HUES48 (cell line): Measurements from ENCODE around the gene TCF7L2.

Source experiments
- H3K27ac ChIP-seq: one replicate; pipeline ENCODE4 v1.7.0; 2013; ENCODE audit warnings: low read depth, low read length, inconsistent platforms
- H3K27me3 ChIP-seq: 2 replicates; pipeline ENCODE4 v1.6.1; 2013; ENCODE audit warnings: mild to moderate bottlenecking, low read length; ENCODE audit not compliant: control insufficient read depth, insufficient read depth
- H3K36me3 ChIP-seq: 2 replicates; pipeline ENCODE4 v1.6.1; 2013; ENCODE audit warnings: low read length; ENCODE audit not compliant: control insufficient read depth, insufficient read depth
- H3K4me1 ChIP-seq: 2 replicates; pipeline ENCODE4 v1.6.1; 2013; ENCODE audit warnings: mild to moderate bottlenecking, low read length; ENCODE audit not compliant: control insufficient read depth, insufficient read depth
- H3K4me3 ChIP-seq: 2 replicates; pipeline ENCODE4 v1.5.1; 2013; ENCODE audit warnings: mild to moderate bottlenecking, low read depth, low read length
- H3K9ac ChIP-seq: 2 replicates; pipeline ENCODE4 v1.6.1; 2013; ENCODE audit warnings: mild to moderate bottlenecking, low read depth, low read length, moderate library complexity
- H3K9me3 ChIP-seq: 2 replicates; pipeline ENCODE4 v1.6.1; 2013; ENCODE audit warnings: low read length; ENCODE audit not compliant: control insufficient read depth, insufficient read depth

Gene TCF7L2

DNA sequence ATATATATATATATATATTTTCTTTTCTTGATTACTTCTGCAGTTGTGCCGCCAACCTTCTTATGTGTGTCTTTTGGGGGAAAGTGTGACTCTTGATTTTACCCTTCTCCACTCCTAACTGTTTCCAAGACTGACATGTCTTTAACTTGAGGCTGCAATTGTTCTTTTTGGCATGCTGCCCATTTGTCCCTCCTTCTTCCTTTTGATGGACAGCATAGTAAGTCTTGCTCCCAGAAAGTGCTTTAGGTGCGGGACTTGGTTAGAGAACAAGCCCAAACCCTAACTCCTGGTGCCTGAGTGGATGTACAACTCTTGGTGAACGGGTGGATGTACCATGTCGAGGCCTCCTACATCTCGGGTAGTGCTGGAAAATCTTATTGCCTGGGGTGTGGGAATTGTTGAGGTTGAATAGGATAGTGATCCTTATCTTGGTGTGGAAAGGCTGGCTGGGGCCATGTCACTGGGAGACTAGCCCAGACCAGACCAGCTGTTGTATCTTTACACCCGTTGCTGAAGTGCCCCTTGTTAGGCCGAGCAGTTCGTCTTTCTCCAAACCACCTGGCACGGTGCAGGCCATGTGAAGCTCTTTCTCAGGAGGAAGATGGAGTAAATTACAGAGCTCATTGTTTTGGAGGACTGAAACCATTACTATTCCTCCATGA is 16.3 kb downstream of the TCF7L2 start:
- Histone ChIP-seq H3K36me3 (peaks cover 78% of the 10 kb centered on the region), H3K9ac (no peak overlapping the region), H3K27me3 (no peaks in the 10 kb centered on the region), H3K4me3 (no peak overlapping the region), H3K9me3 (no peaks in the 10 kb centered on the region), H3K27ac (no peak overlapping the region), H3K4me1 (peaks cover 17% of the 10 kb centered on the region)

DNA sequence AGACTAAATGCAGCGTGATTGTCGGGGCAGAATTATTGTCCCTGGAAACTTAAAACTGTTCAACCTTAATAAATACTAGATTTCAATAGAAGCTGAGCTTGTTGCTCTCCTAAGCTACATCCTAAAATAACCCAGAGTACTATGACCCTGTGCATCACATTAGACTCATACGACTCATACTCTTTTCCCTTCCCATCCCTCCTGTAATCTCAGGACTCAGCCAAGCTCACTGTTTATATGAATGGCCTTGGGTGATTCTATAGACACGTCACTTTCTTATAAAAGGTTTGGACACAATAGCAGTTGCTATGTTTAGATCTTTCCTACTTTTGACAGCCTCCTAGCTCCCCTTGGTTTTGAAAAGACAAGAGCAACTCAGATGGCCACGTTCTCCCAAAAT is 17.2 kb downstream of the TCF7L2 start:
- Histone ChIP-seq H3K4me1 (peaks cover 11% of the 10 kb centered on the region), H3K9ac (no peak overlapping the region; the same call in 1 of the 2 replicates), H3K36me3 (peaks cover 75% of the 10 kb centered on the region), H3K4me3 (no peak overlapping the region), H3K27ac (no peak overlapping the region), H3K9me3 (no peaks in the 10 kb centered on the region), H3K27me3 (no peaks in the 10 kb centered on the region)

DNA sequence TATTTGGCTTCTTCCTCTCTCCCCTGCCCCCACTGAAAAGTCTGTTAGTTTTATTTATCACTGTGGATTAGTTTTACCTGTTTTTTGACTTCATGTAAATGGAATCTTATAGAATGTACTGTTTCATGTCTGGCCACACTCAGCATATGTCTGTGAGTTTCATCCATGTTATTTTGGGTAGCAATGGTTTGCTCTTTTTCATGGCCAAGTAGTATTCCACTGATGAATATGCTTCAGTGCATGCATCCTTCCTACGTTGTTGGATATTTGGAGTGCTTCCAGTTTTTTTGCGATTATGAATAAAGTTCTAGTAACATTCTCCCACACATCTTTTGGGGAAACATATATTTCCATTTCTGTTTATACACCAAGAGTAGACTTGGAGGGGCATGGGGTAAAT is 19.1 kb downstream of the TCF7L2 start:
- peaks cover 83% of the 10 kb centered on the region for H3K36me3 ChIP-seq
- no peak overlapping the region for H3K4me3 ChIP-seq
- no peaks in the 10 kb centered on the region for H3K27me3 ChIP-seq
- H3K9ac ChIP-seq: no peak overlapping the region
- no peak overlapping the region for H3K27ac ChIP-seq
- no peaks in the 10 kb centered on the region for H3K4me1 ChIP-seq
- no peaks in the 10 kb centered on the region for H3K9me3 ChIP-seq

DNA sequence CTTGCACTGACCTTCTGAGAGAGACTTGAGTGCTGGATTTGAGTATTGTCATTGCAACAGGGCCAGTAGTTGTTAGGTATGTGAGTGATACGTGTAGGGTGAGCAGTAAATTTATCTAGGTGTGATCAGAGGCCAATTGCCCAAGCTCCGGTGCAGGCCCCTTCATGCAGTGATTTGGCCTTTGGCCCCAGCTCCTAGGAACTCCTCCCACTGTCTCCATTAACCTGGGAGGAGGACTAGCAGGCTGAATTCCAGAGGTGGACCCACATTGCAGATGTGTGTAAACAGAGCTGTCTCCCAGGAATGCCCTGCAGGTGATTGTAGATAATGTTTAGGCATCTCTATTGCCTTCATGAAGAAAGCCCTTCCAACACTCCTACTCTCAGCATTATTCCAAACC is 19.5 kb downstream of the TCF7L2 start:
- H3K9ac ChIP-seq: no peak overlapping the region
- H3K36me3 ChIP-seq: peaks cover 80% of the 10 kb centered on the region
- no peak overlapping the region for H3K4me3 ChIP-seq
- H3K4me1 ChIP-seq: no peaks in the 10 kb centered on the region
- H3K27ac ChIP-seq: no peak overlapping the region
- H3K27me3 ChIP-seq: no peaks in the 10 kb centered on the region
- no peaks in the 10 kb centered on the region for H3K9me3 ChIP-seq

DNA sequence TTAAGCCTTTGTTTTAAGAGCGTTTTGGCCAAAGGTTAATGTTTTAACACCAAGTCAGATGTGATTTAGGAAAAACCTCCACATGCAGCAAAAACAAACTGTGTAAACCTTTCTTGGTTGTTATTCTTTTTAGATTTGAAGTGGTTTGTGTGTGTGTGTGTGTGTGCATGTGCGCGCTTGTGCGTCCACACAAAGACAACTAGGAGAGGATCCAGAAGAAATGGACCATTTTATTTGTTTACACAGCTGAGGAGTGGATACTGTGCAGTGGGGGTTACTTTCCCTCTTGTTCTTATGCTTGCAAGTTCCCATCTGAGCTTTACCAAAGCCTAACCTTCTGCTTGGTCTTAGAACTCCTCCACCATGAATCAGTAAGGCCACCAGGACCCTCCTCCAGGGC is 20.0 kb downstream of the TCF7L2 start:
- H3K4me1 ChIP-seq: no peaks in the 10 kb centered on the region
- H3K4me3 ChIP-seq: no peak overlapping the region
- no peak overlapping the region for H3K27ac ChIP-seq
- H3K27me3 ChIP-seq: no peaks in the 10 kb centered on the region
- no peak overlapping the region for H3K9ac ChIP-seq
- peaks cover 81% of the 10 kb centered on the region for H3K36me3 ChIP-seq
- H3K9me3 ChIP-seq: no peaks in the 10 kb centered on the region

DNA sequence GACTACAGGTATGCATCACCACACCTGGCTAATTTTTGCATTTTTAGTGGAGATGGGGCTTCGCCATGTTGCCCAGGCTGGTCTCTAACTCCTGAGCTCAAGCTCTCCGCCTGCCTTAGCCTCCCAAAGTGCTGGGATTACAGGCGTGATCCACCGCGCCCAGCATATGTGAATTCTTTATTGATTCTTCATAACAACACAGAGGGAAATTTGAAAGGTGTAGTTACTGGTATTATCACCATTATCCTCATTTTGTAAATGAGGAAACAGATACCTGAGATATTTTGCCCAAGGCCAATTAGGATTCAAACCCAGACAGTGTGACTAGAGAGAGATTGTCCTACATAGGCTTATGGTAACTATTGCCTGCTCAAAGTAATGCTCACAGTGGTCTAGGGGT is 22.6 kb downstream of the TCF7L2 start:
- H3K27me3 ChIP-seq: no peaks in the 10 kb centered on the region
- H3K9ac ChIP-seq: no peak overlapping the region
- no peak overlapping the region for H3K4me3 ChIP-seq
- H3K36me3 ChIP-seq: peaks cover 82% of the 10 kb centered on the region
- H3K27ac ChIP-seq: no peak overlapping the region
- H3K4me1 ChIP-seq: peaks cover 5% of the 10 kb centered on the region; the same call in 1 of the 2 replicates
- no peaks in the 10 kb centered on the region for H3K9me3 ChIP-seq

DNA sequence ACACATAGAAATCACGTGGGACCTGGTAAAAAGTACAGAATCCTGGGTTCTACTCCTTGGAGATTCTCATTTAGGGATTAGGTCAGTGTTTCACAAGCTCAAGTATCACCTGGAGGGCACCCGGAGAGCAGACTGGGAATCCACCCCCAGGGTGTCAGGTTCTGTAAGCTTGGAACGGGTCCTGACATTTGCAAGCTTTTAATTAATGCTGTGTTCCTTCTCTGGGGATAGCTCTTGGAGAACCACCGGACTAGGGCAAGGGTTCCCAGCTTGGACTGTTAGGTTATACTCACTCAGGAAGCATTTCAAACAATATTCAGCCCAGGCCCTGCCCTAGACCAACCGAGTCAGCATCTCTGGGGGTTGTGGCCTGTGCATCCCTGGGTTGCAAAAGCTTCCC is 23.0 kb downstream of the TCF7L2 start:
- H3K36me3 ChIP-seq: peaks cover 79% of the 10 kb centered on the region
- H3K27ac ChIP-seq: no peak overlapping the region
- no peak overlapping the region for H3K4me3 ChIP-seq
- no peaks in the 10 kb centered on the region for H3K27me3 ChIP-seq
- H3K4me1 ChIP-seq: peaks cover 6% of the 10 kb centered on the region
- H3K9ac ChIP-seq: no peak overlapping the region
- no peaks in the 10 kb centered on the region for H3K9me3 ChIP-seq

DNA sequence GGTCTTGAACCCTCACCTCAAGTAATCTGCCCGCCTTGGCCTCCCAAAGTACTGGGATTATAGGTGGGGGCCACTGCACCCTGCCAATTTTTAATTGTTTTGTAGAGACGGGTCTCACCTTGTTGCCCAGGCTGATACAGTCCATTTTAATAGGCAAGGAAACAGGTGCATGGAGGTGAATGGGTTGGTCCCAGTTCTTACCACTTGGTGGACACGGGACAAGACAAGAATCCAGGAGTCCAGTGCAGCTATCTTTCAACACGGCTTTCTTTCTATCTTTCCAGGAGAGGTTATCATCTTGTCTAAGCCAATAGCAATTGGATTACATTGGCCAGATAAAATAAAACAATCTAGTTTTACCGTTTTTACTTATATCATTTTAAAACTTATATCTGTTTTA is 23.8 kb downstream of the TCF7L2 start:
- H3K4me1 ChIP-seq: peaks cover 9% of the 10 kb centered on the region
- H3K9me3 ChIP-seq: no peaks in the 10 kb centered on the region
- no peak overlapping the region for H3K27ac ChIP-seq

DNA sequence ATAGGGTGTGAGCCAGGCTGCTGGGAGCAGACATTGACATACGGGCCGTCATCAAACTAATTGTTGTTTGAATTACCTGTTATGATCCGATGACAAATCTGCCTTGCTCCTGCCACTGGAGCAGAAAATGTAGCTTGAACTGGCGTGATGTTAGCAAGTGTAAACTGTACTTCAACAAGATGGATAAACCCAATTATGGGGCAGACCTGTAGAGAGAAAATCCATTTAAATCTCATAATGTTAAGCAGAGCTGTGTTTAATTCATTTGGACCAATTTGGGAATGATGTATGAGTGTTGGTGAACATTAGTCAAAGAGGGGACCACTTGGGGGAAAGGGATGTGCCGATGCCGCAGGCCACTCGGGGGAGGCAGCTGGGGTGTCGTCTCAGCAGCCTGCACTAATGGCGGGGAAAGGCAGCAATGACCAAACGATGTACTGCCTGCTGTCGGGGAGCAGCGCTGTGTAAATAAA is 27.4 kb downstream of the TCF7L2 start:
- Histone ChIP-seq H3K27me3 (no peaks in the 10 kb centered on the region), H3K9me3 (no peaks in the 10 kb centered on the region), H3K4me3 (no peak overlapping the region), H3K36me3 (peaks cover 56% of the 10 kb centered on the region), H3K4me1 (peaks cover 26% of the 10 kb centered on the region), H3K9ac (no peak overlapping the region), H3K27ac (no peak overlapping the region)

More for the DNA sequence above, 23.8 kb downstream of the TCF7L2 start:
- no peak overlapping the region for H3K9ac ChIP-seq
- no peak overlapping the region for H3K4me3 ChIP-seq
- peaks cover 71% of the 10 kb centered on the region for H3K36me3 ChIP-seq
- no peaks in the 10 kb centered on the region for H3K27me3 ChIP-seq

DNA sequence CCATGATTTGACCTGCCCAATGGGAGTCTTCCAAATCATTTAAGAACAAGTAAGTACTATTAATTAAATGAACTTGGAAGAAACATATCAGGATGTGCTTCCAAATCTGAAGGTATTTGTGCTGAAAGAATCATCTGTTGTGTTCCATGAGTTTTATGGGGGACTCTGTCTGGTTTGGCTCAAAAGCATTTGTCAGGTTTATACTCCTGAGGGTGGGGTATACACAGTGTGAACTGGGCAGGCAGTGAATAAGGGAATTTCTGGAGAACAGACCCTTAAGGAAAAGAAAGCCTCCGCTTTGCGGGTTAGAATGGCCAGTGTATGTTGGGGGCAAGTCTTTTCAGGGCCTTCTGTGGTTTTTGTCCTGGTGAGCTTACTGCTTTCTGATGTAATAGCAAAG is 29.9 kb downstream of the TCF7L2 start:
- no peaks in the 10 kb centered on the region for H3K9me3 ChIP-seq
- H3K36me3 ChIP-seq: peaks cover 35% of the 10 kb centered on the region
- no peaks in the 10 kb centered on the region for H3K27me3 ChIP-seq
- no peak overlapping the region for H3K9ac ChIP-seq
- H3K4me3 ChIP-seq: no peak overlapping the region
- H3K27ac ChIP-seq: no peak overlapping the region
- peaks cover 41% of the 10 kb centered on the region for H3K4me1 ChIP-seq

DNA sequence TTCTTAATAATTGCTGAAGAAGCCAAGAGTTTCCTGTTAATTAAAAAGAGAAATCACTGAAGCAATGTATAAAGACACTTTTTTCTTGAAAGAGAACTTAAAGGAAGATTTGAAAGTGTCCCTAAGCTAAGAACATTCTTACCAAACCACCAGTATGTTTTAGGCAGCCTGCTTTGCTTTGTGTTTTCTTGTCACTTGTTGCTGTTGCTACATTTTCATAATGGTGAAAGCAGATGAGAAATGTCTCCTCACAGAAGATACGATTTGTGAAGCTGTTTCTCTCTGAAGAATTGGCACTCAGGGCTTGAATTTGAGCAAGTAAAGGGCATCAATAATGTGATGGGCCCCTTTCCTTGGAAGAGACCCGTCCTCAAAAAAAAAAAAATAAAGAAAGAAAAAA is 30.9 kb downstream of the TCF7L2 start:
- Histone ChIP-seq H3K27me3 (no peaks in the 10 kb centered on the region), H3K4me1 (peaks cover 47% of the 10 kb centered on the region), H3K9ac (no peak overlapping the region), H3K9me3 (no peaks in the 10 kb centered on the region), H3K36me3 (peaks cover 27% of the 10 kb centered on the region), H3K27ac (no peak overlapping the region), H3K4me3 (no peak overlapping the region)
